Endothelial cell of umbilical vein (primary cell): ENCODE results near the gene ERVK3-1. TPM values are rescaled to one million over a fixed set of nuclear protein-coding genes. Genes with fewer than 3 reads are reported as not detected.

ENCODE experiments used
- BruUV-seq: library from RNA; stranded (reverse); fragments of 400-500 nt; replicated peaks from 2 replicates; lab custom pipeline; 2021; lab: Mats Ljungman, UMichigan
- CTCF ChIA-PET: fragments of 300-600, 350-600 bp; sonication (Branson Sonifier 250); formaldehyde crosslinking; loops from one replicate; lab custom pipeline; 2021; ENCODE audit warnings: antibody characterized with exemption, inconsistent platforms; lab: Charles Lee
- POLR2A ChIA-PET: fragments of 300-600, 350-600 bp; sonication (Branson Sonifier 250); formaldehyde crosslinking; loops from one replicate; lab custom pipeline; 2021; ENCODE audit warnings: antibody characterized with exemption, inconsistent platforms; lab: Charles Lee
- DNase-seq: peaks from one replicate; pipeline ENCODE4 v3.0.0-alpha.2; 2011; ENCODE audit warnings: low read depth, low spot score
- FAIRE-seq: peaks from 2 replicates; lab custom pipeline; 2011; peaks lifted over from hg19 to GRCh38; lab: Jason Lieb, UNC
- H2AFZ ChIP-seq: 2 replicates; pipeline ENCODE4 v1.6.0; 2012; ENCODE audit warnings: low read depth, low read length, control low read depth, inconsistent platforms
- H3K27ac ChIP-seq: 2 replicates; pipeline ENCODE4 v1.5.1; 2011; ENCODE audit warnings: low read depth, mild to moderate bottlenecking, control low read depth, low read length, moderate library complexity; ENCODE audit not compliant: insufficient read depth
- H3K27me3 ChIP-seq, 2 experiments: 2 replicates each; pipeline versions ENCODE4 v1.6.0 to v1.6.1; 2011; ENCODE audit warnings: low read length in 2 of 2, mixed read lengths in 1 of 2; ENCODE audit not compliant: control insufficient read depth in 2 of 2, insufficient read depth in 2 of 2
- H3K36me3 ChIP-seq, 2 experiments: 2 replicates in 1 of 2; 3 replicates in 1 of 2; pipeline ENCODE4 v1.5.1; 2011; ENCODE audit warnings: low read length in 2 of 2, mild to moderate bottlenecking in 1 of 2, moderate library complexity in 1 of 2; ENCODE audit not compliant: control insufficient read depth in 2 of 2, insufficient read depth in 2 of 2; ENCODE audit errors: extremely low read depth in 1 of 2
- H3K4me1 ChIP-seq: 3 replicates; pipeline ENCODE4 v1.5.1; 2011; ENCODE audit warnings: mild to moderate bottlenecking, low read length; ENCODE audit not compliant: control insufficient read depth, insufficient read depth; ENCODE audit errors: extremely low read depth
- H3K4me2 ChIP-seq: 2 replicates; pipeline ENCODE4 v1.6.1; 2011; ENCODE audit warnings: low read length, control low read depth, mixed read lengths; ENCODE audit not compliant: insufficient read depth
- H3K4me3 ChIP-seq, 3 experiments: fragments of 200-600 bp in 1 of 3; sonication (generic), shearing (Covaris generic) in 1 of 3; replicated peaks in 1 of 3; 2 replicates each; pipeline ENCODE4 v1.5.1; 2011 to 2016; ENCODE audit warnings: control low read depth in 3 of 3, low read length in 3 of 3, mild to moderate bottlenecking in 2 of 3, inconsistent platforms in 1 of 3, low read depth in 1 of 3, moderate library complexity in 1 of 3; ENCODE audit not compliant: insufficient read depth in 1 of 3
- H3K79me2 ChIP-seq: 2 replicates; pipeline ENCODE4 v1.6.0; 2012; ENCODE audit warnings: low read length, inconsistent platforms; ENCODE audit not compliant: control insufficient read depth, insufficient read depth
- H3K9ac ChIP-seq: replicated peaks from 2 replicates; pipeline ENCODE3; 2011; ENCODE audit warnings: low read length, control low read depth; ENCODE audit not compliant: insufficient read depth; ENCODE audit errors: extremely low read depth
- H3K9me1 ChIP-seq: replicated peaks from 3 replicates; pipeline ENCODE4 v1.6.0; 2011; ENCODE audit warnings: mild to moderate bottlenecking, low read length; ENCODE audit not compliant: control insufficient read depth, insufficient read depth; ENCODE audit errors: extremely low read depth
- H3K9me3 ChIP-seq: replicated peaks from 2 replicates; pipeline ENCODE4 v1.5.1; 2012; ENCODE audit warnings: low read length, inconsistent platforms; ENCODE audit not compliant: control insufficient read depth, insufficient read depth
- H4K20me1 ChIP-seq: replicated peaks from 2 replicates; pipeline ENCODE3; 2011; ENCODE audit warnings: mild to moderate bottlenecking, low read length; ENCODE audit not compliant: control insufficient read depth, insufficient read depth; ENCODE audit errors: extremely low read depth
- CTCF ChIP-seq, 2 donors: IDR thresholded peaks; 1 replicate in 1 of 2; 2 replicates in 1 of 2; pipeline ENCODE4 v1.5.1; 2011; ENCODE audit warnings: low read length in 2 of 2, mild to moderate bottlenecking in 2 of 2, moderate library complexity in 2 of 2, control low read depth in 1 of 2, inconsistent platforms in 1 of 2, low read depth in 1 of 2; ENCODE audit not compliant: insufficient read depth in 1 of 2; ENCODE audit errors: extremely low read depth in 1 of 2
- EZH2 ChIP-seq: IDR thresholded peaks from 2 replicates; pipeline ENCODE4 v1.6.1; 2012; ENCODE audit warnings: borderline replicate concordance, low read depth, mild to moderate bottlenecking, moderate library complexity, low read length, inconsistent platforms; ENCODE audit not compliant: severe bottlenecking
- FOS ChIP-seq: IDR thresholded peaks from 2 replicates; pipeline ENCODE4 v1.6.1; 2011; ENCODE audit warnings: mild to moderate bottlenecking, low read length, moderate library complexity, borderline replicate concordance; ENCODE audit not compliant: insufficient read depth
- GATA2 ChIP-seq: IDR thresholded peaks from 2 replicates; pipeline ENCODE4 v1.7.0; 2011; ENCODE audit warnings: low read depth, mild to moderate bottlenecking, moderate library complexity, mixed read lengths, low read length; ENCODE audit not compliant: insufficient read length, insufficient read depth
- JUN ChIP-seq: IDR thresholded peaks from 2 replicates; pipeline ENCODE4 v1.6.1; 2011; ENCODE audit warnings: borderline replicate concordance, low read depth; ENCODE audit not compliant: insufficient read length, insufficient read depth
- MAX ChIP-seq: IDR thresholded peaks from 2 replicates; pipeline ENCODE4 v1.6.1; 2011; ENCODE audit not compliant: insufficient read depth, insufficient read length
- POLR2A ChIP-seq: IDR thresholded peaks from 2 replicates; pipeline ENCODE4 v1.6.1; 2012; ENCODE audit warnings: low read depth, mild to moderate bottlenecking, control low read depth, low read length
- POLR2AphosphoS5 ChIP-seq: IDR thresholded peaks from 2 replicates; pipeline ENCODE4 v1.6.1; 2012; ENCODE audit warnings: low read depth, mild to moderate bottlenecking, control low read depth, low read length, moderate library complexity; ENCODE audit not compliant: insufficient read depth
- dilution Hi-C: fragments of 300-500 bp; cut with MboI; formaldehyde crosslinking; loops from one replicate; pipeline ENCODE4 v1.15.0; 2019; ENCODE audit warnings: low sequenced_read_pairs; ENCODE audit not compliant: extremely low pct_ligation_motif_present
- intact Hi-C: fragments of 100-400 bp; cut with micrococcal nuclease; formaldehyde crosslinking; loops from one replicate; pipeline ENCODE4 v1.10.0; 2022
- polyA plus RNA-seq, 4 experiments: library from polyadenylated mRNA; depleted of rRNA in 3 of 4; stranded (reverse) in 3 of 4; unstranded in 1 of 4; fragments of >200 nt; gene quantifications; 2 replicates each; pipeline versions ENCODE4 v1.2.1 to v1.2.3, GENCODE V29; 2011 to 2012; ENCODE audit warnings: missing spikeins in 1 of 4
- total RNA-seq: library from RNA; stranded (reverse); gene quantifications from 2 replicates; pipeline ENCODE4 v1.2.3, GENCODE V29; 2021

Gene ERVK3-1
- total and polyA plus RNA-seq, 2 donors (not counting 3 experiments of a cell fraction or from before 2014, with no cell fraction given) = 25.8 to 29.3 TPM

- peaks cover 10% of the 10 kb centered on the region for H3K4me1 ChIP-seq
- H3K79me2 ChIP-seq = no peaks in the 10 kb centered on the region
- CTCF ChIA-PET = no interaction called here
- H3K9me1 ChIP-seq = no peaks in the 10 kb centered on the region
- no peak overlapping the region for H2AFZ ChIP-seq
- dilution Hi-C loops (no loop called here), intact Hi-C loops (no loop called here)
- TF ChIP-seq EZH2 (no peak), POLR2AphosphoS5 (no peak), CTCF (IDR thresholded peaks at IDR 0.05; ENCODE audit: extremely low read depth in 1 of 2, insufficient read depth in 1 of 2, low read depth in 1 of 2, low read length in 2 of 2) (no peak), MAX (no peak), GATA2 (no peak), JUN (no peak), POLR2A (no peak), FOS (no peak)
- no peaks in the 10 kb centered on the region for H4K20me1 ChIP-seq
- peaks cover 33 to 39% of the 10 kb centered on the region in 2 experiments for H3K27me3 ChIP-seq
- no peak overlapping the region for H3K4me3 ChIP-seq
- FAIRE-seq (no peak), DNase-seq (no peak)
- no peaks in the 10 kb centered on the region for H3K36me3 ChIP-seq
- no peak overlapping the region for H3K9ac ChIP-seq
- POLR2A ChIA-PET = no interaction called here
- no TSS peak for BruUV-seq
- H3K27ac ChIP-seq = no peak overlapping the region
- no peaks in the 10 kb centered on the region for H3K9me3 ChIP-seq
- no peak overlapping the region for H3K4me2 ChIP-seq
These were observed 49.4 kb downstream of the ERVK3-1 start for GRCh38 chr19:58354478-58355030.
